IPS-18a (cell line): ENCODE data around the gene FBLN1.
"Not testable (repeated sequence)": the region's sequence is repeated elsewhere in the genome, so short reads cannot be mapped to it uniquely, and the experiment has no call there.

Experiments
- H3K27ac ChIP-seq: one replicate; pipeline ENCODE4 v1.5.1; 2013; ENCODE audit warnings: low read length
- H3K27me3 ChIP-seq: one replicate; pipeline ENCODE4 v1.6.1; 2013; ENCODE audit warnings: mild to moderate bottlenecking, low read length; ENCODE audit not compliant: control insufficient read depth, insufficient read depth
- H3K36me3 ChIP-seq: one replicate; pipeline ENCODE4 v1.6.1; 2013; ENCODE audit warnings: low read depth, low read length; ENCODE audit not compliant: control insufficient read depth
- H3K4me1 ChIP-seq: one replicate; pipeline ENCODE4 v1.6.1; 2013; ENCODE audit warnings: low read depth, low read length; ENCODE audit not compliant: control insufficient read depth
- H3K4me3 ChIP-seq: one replicate; pipeline ENCODE4 v1.5.1; 2013; ENCODE audit warnings: low read length
- H3K9ac ChIP-seq: one replicate; pipeline ENCODE4 v1.6.1; 2013; ENCODE audit warnings: mild to moderate bottlenecking, low read length, moderate library complexity
- H3K9me3 ChIP-seq: one replicate; pipeline ENCODE4 v1.6.1; 2013; ENCODE audit warnings: low read depth, low read length; ENCODE audit not compliant: control insufficient read depth

The FBLN1 gene

DNA sequence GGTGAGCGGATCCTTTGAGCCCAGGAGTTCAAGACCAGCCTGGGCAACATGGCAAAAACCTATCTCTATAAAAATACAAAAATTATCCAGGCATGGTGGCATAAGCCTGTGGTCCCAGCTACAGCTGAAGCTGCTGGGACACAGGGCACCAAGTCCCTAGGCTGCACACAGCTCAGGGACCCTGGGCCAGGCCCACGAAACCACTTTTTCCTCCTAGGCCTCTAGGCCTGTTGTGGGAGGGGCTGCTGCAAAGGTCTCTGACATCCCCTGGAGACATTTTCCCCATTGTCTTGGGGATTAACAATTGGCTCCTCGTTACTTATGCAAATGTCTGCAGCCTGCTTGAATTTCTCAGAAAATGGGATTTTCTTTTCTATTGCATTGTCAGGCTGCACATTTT lies 39.0 kb upstream of the FBLN1 start:
- not testable (repeated sequence) for H3K27me3 ChIP-seq, H3K36me3 ChIP-seq, H3K4me3 ChIP-seq, H3K9me3 ChIP-seq, H3K9ac ChIP-seq, H3K4me1 ChIP-seq, H3K27ac ChIP-seq

GRCh38 chr22:45465633-45466032 lies 37.0 kb upstream of the FBLN1 start:
- no peak overlapping the region for H3K9ac ChIP-seq
- no peaks in the 10 kb centered on the region for H3K27me3 ChIP-seq
- H3K27ac ChIP-seq = no peak overlapping the region
- H3K4me1 ChIP-seq = peaks cover 19% of the 10 kb centered on the region
- H3K36me3 ChIP-seq = no peaks in the 10 kb centered on the region
- no peaks in the 10 kb centered on the region for H3K9me3 ChIP-seq
- H3K4me3 ChIP-seq = no peak overlapping the region

DNA sequence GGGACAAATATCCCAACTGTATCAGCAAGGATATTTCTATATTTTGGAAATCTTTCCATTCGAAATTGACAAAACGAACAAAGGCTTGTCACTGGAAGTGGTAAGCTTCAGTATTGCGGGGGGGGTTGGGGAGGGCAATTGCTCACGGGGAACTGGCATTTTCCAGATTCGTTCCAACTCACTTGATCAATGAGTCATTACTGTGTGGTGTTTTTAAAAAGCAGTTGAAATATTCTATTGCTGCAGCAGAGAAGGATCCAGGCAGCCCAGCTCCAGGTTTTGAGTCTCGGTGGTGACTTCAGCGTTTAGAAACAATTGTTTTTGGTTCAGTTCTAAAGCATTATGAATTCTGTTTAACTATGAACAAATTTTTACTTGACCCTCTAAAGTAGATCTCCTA lies 33.8 kb upstream of the FBLN1 start:
- Histone ChIP-seq H3K9ac (no peak overlapping the region), H3K36me3 (no peaks in the 10 kb centered on the region), H3K4me3 (no peak overlapping the region), H3K27ac (no peak overlapping the region), H3K4me1 (peaks cover 13% of the 10 kb centered on the region), H3K27me3 (no peaks in the 10 kb centered on the region), H3K9me3 (no peaks in the 10 kb centered on the region)

- peaks cover 13% of the 10 kb centered on the region for H3K4me1 ChIP-seq
- no peaks in the 10 kb centered on the region for H3K36me3 ChIP-seq
- no peak overlapping the region for H3K4me3 ChIP-seq
- H3K9ac ChIP-seq = no peak overlapping the region
- H3K9me3 ChIP-seq = no peaks in the 10 kb centered on the region
- H3K27me3 ChIP-seq = no peaks in the 10 kb centered on the region
- no peak overlapping the region for H3K27ac ChIP-seq
Measured at GRCh38 chr22:45469281-45470073, 33.2 kb upstream of the FBLN1 start.

DNA sequence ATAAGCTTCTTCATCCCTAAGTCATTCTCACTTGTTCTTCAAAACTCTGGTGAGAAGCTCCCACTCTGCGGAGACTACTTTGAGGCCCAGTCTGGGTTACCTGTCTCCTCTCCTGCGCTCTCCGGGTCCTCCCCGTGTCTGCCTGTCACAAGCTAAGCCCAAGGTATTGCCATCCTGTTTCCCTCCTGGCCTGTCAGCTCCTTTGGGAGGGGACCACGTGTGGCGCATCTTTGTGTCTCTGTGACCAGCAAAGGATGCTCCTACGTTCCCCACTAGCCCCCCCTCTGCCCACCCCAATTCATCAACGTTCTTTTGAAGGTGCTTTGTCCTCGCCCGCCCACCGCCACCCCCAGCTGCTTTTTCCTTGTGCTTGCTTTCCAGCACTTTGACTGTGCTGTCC lies 31.8 kb upstream of the FBLN1 start:
- H3K9ac ChIP-seq = no peak overlapping the region
- H3K36me3 ChIP-seq = no peaks in the 10 kb centered on the region
- H3K9me3 ChIP-seq = no peaks in the 10 kb centered on the region
- H3K4me3 ChIP-seq = no peak overlapping the region
- peaks cover 13% of the 10 kb centered on the region for H3K4me1 ChIP-seq
- H3K27me3 ChIP-seq = no peaks in the 10 kb centered on the region
- H3K27ac ChIP-seq = no peak overlapping the region

- Histone ChIP-seq H3K4me3 (no peak overlapping the region), H3K9ac (no peak overlapping the region), H3K36me3 (no peaks in the 10 kb centered on the region), H3K4me1 (peaks cover 13% of the 10 kb centered on the region), H3K27ac (no peak overlapping the region), H3K27me3 (no peaks in the 10 kb centered on the region), H3K9me3 (no peaks in the 10 kb centered on the region)
Measured at GRCh38 chr22:45472426-45472825, 30.3 kb upstream of the FBLN1 start.

GRCh38 chr22:45473626-45474237 lies 29.0 kb upstream of the FBLN1 start:
- Histone ChIP-seq H3K9me3 (no peaks in the 10 kb centered on the region), H3K36me3 (no peaks in the 10 kb centered on the region), H3K27me3 (no peaks in the 10 kb centered on the region), H3K4me3 (no peak overlapping the region), H3K27ac (no peak overlapping the region), H3K4me1 (peaks cover 13% of the 10 kb centered on the region), H3K9ac (no peak overlapping the region)

- H3K27me3 ChIP-seq = no peaks in the 10 kb centered on the region
- no peak overlapping the region for H3K9ac ChIP-seq
- no peak overlapping the region for H3K4me3 ChIP-seq
- H3K27ac ChIP-seq = no peak overlapping the region
- H3K36me3 ChIP-seq = no peaks in the 10 kb centered on the region
- no peaks in the 10 kb centered on the region for H3K9me3 ChIP-seq
- no peaks in the 10 kb centered on the region for H3K4me1 ChIP-seq
Measured at GRCh38 chr22:45475063-45475747, 27.5 kb upstream of the FBLN1 start.

DNA sequence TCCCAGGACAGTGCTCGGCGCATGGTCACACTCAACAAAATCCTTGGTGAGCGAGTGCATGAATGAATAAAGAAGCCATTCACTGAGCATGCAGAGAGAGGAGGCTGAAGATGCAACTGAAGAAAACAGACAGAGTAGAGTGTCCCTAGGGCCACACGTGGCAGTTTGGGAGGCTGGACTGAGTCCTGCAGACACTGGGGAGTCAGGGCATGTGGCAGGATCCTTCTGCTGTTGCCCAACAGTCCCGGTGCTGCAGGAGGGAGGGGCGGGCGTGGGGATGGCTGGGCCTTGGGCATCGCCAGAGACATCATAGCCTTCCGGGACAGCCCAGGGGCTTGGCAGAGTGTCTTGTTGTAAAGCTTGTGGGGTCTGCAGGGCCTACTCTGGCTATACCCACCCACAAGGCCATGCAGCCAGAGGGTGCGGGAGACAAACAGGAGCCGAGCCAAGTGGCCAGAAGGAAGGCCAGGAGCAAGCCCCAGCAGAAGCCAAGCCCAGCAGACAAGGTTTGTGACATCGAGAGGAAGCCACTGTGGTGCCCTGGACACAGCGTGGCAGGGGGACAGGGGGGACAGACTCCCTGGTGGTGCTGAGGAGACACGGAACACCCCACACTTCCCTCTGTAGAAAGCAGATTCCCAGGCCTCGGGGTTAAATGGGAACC lies 26.7 kb upstream of the FBLN1 start:
- Histone ChIP-seq H3K36me3 (no peaks in the 10 kb centered on the region), H3K9ac (no peak overlapping the region), H3K27ac (no peak overlapping the region), H3K9me3 (no peaks in the 10 kb centered on the region), H3K27me3 (no peaks in the 10 kb centered on the region), H3K4me3 (no peak overlapping the region), H3K4me1 (no peaks in the 10 kb centered on the region)

DNA sequence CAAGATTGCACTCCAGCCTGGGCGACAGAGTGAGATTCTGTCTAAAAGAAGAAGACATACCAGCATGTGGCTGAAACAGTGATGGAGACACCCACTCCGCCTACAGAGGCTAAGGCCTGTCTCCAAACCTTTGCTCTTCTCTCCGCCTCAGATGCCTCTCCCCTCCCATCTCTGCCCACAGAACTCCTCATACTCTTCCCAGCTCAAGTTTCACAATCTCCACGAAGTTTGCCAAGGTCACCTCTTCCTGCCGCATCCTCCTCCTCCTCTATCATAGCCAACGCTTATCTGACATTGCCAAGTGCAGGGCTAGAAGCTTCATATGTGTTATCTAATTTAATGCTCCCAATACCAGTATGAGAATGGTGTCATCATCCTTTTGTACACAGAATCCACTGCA lies 25.9 kb upstream of the FBLN1 start:
- Histone ChIP-seq H3K4me1 (no peaks in the 10 kb centered on the region), H3K9me3 (no peaks in the 10 kb centered on the region), H3K27ac (no peak overlapping the region)

GRCh38 chr22:45477366-45478107 lies 25.1 kb upstream of the FBLN1 start:
- H3K4me1 ChIP-seq = no peaks in the 10 kb centered on the region
- no peak overlapping the region for H3K27ac ChIP-seq
- H3K4me3 ChIP-seq = no peak overlapping the region
- no peaks in the 10 kb centered on the region for H3K36me3 ChIP-seq
- H3K27me3 ChIP-seq = no peaks in the 10 kb centered on the region
- no peak overlapping the region for H3K9ac ChIP-seq
- no peaks in the 10 kb centered on the region for H3K9me3 ChIP-seq

More for the DNA sequence above, 25.9 kb upstream of the FBLN1 start:
- no peaks in the 10 kb centered on the region for H3K36me3 ChIP-seq
- H3K4me3 ChIP-seq = no peak overlapping the region
- H3K9ac ChIP-seq = no peak overlapping the region
- H3K27me3 ChIP-seq = no peaks in the 10 kb centered on the region
